GM23248 (cell line): ENCODE measurements around the gene PAF1. TPM values are rescaled to one million over a fixed set of nuclear protein-coding genes. Genes with fewer than 3 reads are reported as not detected.
A peak's percentile ranks its signal among the peaks of the same experiment; 100 is the strongest.

Source experiments
- DNase-seq: peaks from one replicate; pipeline ENCODE4 v3.0.0-alpha.2; 2015
- H2AFZ ChIP-seq: fragments of 200-600 bp; sonication (generic); 2 replicates; pipeline ENCODE4 v1.6.1; 2016; ENCODE audit warnings: antibody characterized with exemption
- H3F3A ChIP-seq: fragments of 200-600 bp; sonication (generic); 2 replicates; pipeline ENCODE4 v1.6.1; 2016; ENCODE audit warnings: mild to moderate bottlenecking, antibody characterized with exemption, mixed run types; ENCODE audit not compliant: insufficient read depth
- H3K27ac ChIP-seq: fragments of 200-600 bp; sonication (generic); 2 replicates; pipeline ENCODE4 v1.5.1; 2016; ENCODE audit warnings: mild to moderate bottlenecking
- H3K27me3 ChIP-seq: fragments of 200-600 bp; sonication (generic); replicated peaks from 2 replicates; pipeline ENCODE4 v1.6.1; 2016; ENCODE audit warnings: mild to moderate bottlenecking; ENCODE audit not compliant: insufficient read depth
- H3K36me3 ChIP-seq: fragments of 200-600 bp; sonication (generic); 2 replicates; pipeline ENCODE4 v1.6.1; 2016; ENCODE audit warnings: low read depth, mild to moderate bottlenecking
- H3K4me1 ChIP-seq: fragments of 200-600 bp; sonication (generic); 2 replicates; pipeline ENCODE4 v1.6.1; 2016; ENCODE audit warnings: mild to moderate bottlenecking; ENCODE audit not compliant: insufficient read depth
- H3K4me2 ChIP-seq: fragments of 200-600 bp; sonication (generic); one replicate; pipeline ENCODE4 v1.6.1; 2016; ENCODE audit warnings: mild to moderate bottlenecking; ENCODE audit not compliant: unreplicated experiment
- H3K4me3 ChIP-seq: fragments of 200-600 bp; sonication (generic); 2 replicates; pipeline ENCODE4 v1.5.1; 2016; ENCODE audit warnings: mild to moderate bottlenecking
- H3K79me2 ChIP-seq: fragments of 200-600 bp; sonication (generic); 2 replicates; pipeline ENCODE4 v1.6.1; 2016; ENCODE audit warnings: mild to moderate bottlenecking; ENCODE audit not compliant: insufficient read depth
- H3K9ac ChIP-seq: fragments of 200-600 bp; sonication (generic); 2 replicates; pipeline ENCODE4 v1.6.1; 2016; ENCODE audit warnings: mild to moderate bottlenecking
- H3K9me2 ChIP-seq: fragments of 200-600 bp; sonication (generic); 2 replicates; pipeline ENCODE4 v1.6.1; 2016; ENCODE audit warnings: mixed run types, mild to moderate bottlenecking, moderate library complexity; ENCODE audit not compliant: insufficient read depth
- H3K9me3 ChIP-seq: fragments of 200-600 bp; sonication (generic); one replicate; pipeline ENCODE4 v1.6.1; 2017; ENCODE audit warnings: low read depth
- H4K20me1 ChIP-seq: fragments of 200-600 bp; sonication (generic); 2 replicates; pipeline ENCODE4 v1.6.0; 2016; ENCODE audit not compliant: insufficient read depth
- EZH2 ChIP-seq: fragments of 200-600 bp; sonication (generic); IDR thresholded peaks from 2 replicates; pipeline ENCODE4 v1.6.1; 2018; ENCODE audit warnings: antibody characterized with exemption, mild to moderate bottlenecking; ENCODE audit not compliant: insufficient read depth, poor library complexity, severe bottlenecking
- EZH2phosphoT487 ChIP-seq: fragments of 200-600 bp; sonication (generic); IDR thresholded peaks from 2 replicates; pipeline ENCODE4 v1.6.1; 2018; ENCODE audit warnings: antibody characterized with exemption, moderate library complexity, mild to moderate bottlenecking, low read depth; ENCODE audit not compliant: insufficient read depth
- WGBS, 2 experiments: methylation state at CpG; one replicate each; pipeline ENCODE4 v1.1.6; 2015 to 2017; ENCODE audit warnings: low lambda C conversion rate in 2 of 2, low coverage in 1 of 2; ENCODE audit errors: missing lambda C conversion rate in 2 of 2; 5-methylcytosine and 5-hydroxymethylcytosine counted together
- in situ Hi-C: fragments of 300-500 bp; cut with MboI; formaldehyde crosslinking; loops from 2 replicates; pipeline ENCODE4 v1.15.0; 2020
- polyA plus RNA-seq: library from polyadenylated mRNA; unstranded; fragments of >200 nt; fragmentation: Nextera tagmentation; extraction: Ambion mirVana; gene quantifications from 2 replicates; pipeline ENCODE4 v1.2.1, GENCODE V29; 2016
- total RNA-seq: library from RNA; depleted of rRNA; stranded (reverse); fragments of >200 nt; shearing (Covaris generic); gene quantifications from 2 replicates; pipeline ENCODE4 v1.2.3, GENCODE V29; 2014

Gene PAF1
- total and polyA plus RNA-seq, 2 experiments from 2014 or later, result 44.2 to 51.2 TPM

DNA sequence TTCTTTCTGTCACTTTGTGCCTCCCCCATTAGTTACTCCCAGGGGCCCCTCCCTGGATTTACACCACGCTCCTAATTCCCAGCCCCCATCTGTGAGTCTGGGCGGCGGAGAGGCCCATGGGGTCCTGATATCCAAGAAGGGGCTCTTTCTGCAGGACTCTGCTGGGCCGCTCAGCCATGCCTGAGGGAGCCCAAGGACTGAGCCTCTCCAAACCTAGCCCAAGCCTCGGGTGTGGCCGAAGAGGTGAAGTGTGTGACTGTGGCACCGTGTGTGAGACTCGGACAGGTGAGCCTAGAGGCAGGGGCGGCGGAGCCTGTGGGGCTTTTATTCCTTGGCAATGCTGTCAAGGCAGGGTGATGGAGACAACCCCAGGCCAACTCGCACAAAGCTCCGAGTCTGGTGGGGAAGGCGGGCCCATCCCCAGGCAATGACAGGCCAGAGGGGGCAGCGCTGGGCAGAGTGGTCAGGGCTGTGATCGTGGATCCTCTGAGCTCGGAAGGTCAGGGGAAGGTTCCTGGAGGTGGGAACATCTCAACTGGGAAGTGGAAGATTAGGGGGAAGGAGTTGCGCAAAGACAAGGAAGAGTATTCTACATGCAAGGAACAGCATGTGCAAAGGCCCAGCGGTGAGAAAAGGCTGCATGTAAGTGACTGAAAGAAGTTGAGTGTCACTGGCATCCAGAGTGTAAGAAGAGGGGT is 23.2 kb upstream of the PAF1 start:
- Histone ChIP-seq H3F3A (peaks cover 18% of the 10 kb centered on the region), H3K79me2 (peaks cover 34% of the 10 kb centered on the region), H2AFZ (peak overlapping the region; percentile 77), H3K4me2 (peak overlapping the region; percentile 92), H3K9me2 (no peaks in the 10 kb centered on the region), H3K4me3 (peak overlapping the region; percentile 87), H3K27me3 (no peaks in the 10 kb centered on the region), H3K27ac (peak overlapping the region; percentile 69), H3K9me3 (no peaks in the 10 kb centered on the region), H3K9ac (peak overlapping the region; percentile 88), H3K36me3 (peaks cover 2% of the 10 kb centered on the region; the same call in 1 of the 2 replicates), H3K4me1 (peaks cover 16% of the 10 kb centered on the region), H4K20me1 (no peaks in the 10 kb centered on the region)
- WGBS, 2 experiments, result 56 to 57% methylated on average over 15 to 18 of the region's 18 CpGs
- in situ Hi-C loops, result no loop called here
- TF ChIP-seq EZH2phosphoT487 (no peak), EZH2 (no peak)
- peak; percentile 44 for DNase-seq

DNA sequence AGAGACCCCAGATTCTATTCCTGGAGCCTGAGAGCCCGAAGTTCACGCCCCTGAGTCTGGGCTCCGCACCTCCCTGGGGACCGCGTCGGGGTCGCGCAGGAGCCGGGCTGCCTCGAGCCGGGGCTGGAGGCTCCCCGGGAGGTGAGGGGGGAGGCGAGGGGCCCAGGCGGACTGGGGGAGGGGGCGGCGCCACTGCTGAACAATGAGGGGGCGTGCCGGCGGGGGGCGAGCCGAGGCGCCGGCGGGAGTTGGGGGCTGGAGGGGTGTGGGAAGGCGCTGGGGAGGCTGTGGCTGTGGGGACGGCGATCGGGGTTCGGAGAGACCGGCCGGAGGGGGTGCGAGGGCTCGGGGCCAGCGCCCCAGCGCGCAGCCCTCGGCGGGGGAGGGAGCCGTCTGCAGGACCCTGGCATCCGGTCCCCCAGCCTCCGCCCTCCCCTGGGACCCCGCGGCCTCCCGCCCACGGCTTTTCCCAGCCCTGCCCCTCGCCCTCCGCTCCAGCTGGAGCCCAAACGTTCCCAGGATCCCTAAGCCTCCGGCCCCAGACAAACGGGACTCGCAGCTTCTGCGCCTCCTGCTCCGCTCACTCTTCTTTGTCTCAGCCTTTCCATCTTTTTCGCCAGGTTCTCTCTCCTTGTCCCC is 22.5 kb upstream of the PAF1 start:
- Histone ChIP-seq H3K4me2 (peak overlapping the region; percentile 92), H3K27me3 (no peaks in the 10 kb centered on the region), H3F3A (peaks cover 23% of the 10 kb centered on the region), H3K9ac (peak overlapping the region; percentile 88), H4K20me1 (no peaks in the 10 kb centered on the region), H3K9me2 (no peaks in the 10 kb centered on the region), H3K4me3 (peak overlapping the region; percentile 87), H2AFZ (peak overlapping the region; percentile 77), H3K9me3 (no peaks in the 10 kb centered on the region), H3K36me3 (peaks cover 5% of the 10 kb centered on the region; the same call in 1 of the 2 replicates), H3K79me2 (peaks cover 40% of the 10 kb centered on the region), H3K4me1 (peaks cover 16% of the 10 kb centered on the region), H3K27ac (peak overlapping the region; percentile 69)
- in situ Hi-C loops, result no loop called here
- peak; percentile 75 for DNase-seq
- TF ChIP-seq EZH2, result no peak
- TF ChIP-seq EZH2phosphoT487, result no peak
- 1 to 2% methylated on average over 19 to 54 of the region's 54 CpGs for WGBS, 2 experiments

DNA sequence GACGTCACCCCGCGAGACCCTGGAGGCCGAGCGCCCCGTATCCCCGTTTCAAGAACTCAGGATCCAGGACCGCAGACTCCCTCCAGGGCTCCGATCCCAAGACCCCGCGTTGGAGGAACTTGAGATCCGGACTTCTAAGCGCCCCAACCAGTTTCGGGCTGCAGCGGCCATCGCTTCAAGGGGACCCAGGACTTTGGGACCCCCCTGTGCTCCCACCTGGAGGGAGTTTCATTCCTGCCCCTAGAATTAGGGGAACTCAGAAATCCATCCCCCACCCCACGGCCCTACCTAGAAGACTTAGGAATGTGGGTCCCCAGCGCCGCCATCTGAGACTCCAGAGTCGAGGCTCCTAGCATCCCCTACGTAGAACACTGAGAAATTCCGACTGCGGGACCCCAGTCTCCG is 22.0 kb upstream of the PAF1 start:
- DNase-seq, result no peak
- H3K4me1 ChIP-seq, result peaks cover 16% of the 10 kb centered on the region
- peaks cover 46% of the 10 kb centered on the region for H3K79me2 ChIP-seq
- H3K27ac ChIP-seq, result peak overlapping the region; percentile 69
- H3K4me2 ChIP-seq, result peak overlapping the region; percentile 92
- in situ Hi-C loops, result no loop called here
- TF ChIP-seq EZH2phosphoT487 (no peak), EZH2 (no peak)
- peak overlapping the region; percentile 87 for H3K4me3 ChIP-seq
- H3K9ac ChIP-seq, result peak overlapping the region; percentile 88
- H3K36me3 ChIP-seq, result peaks cover 11% of the 10 kb centered on the region; the same call in 1 of the 2 replicates
- H3K27me3 ChIP-seq, result no peaks in the 10 kb centered on the region
- 1 to 2% methylated on average over 23 to 24 of the region's 24 CpGs for WGBS, 2 experiments
- no peaks in the 10 kb centered on the region for H3K9me2 ChIP-seq
- peaks cover 29% of the 10 kb centered on the region for H3F3A ChIP-seq
- no peaks in the 10 kb centered on the region for H3K9me3 ChIP-seq
- no peaks in the 10 kb centered on the region for H4K20me1 ChIP-seq
- peak overlapping the region; percentile 77 for H2AFZ ChIP-seq

DNA sequence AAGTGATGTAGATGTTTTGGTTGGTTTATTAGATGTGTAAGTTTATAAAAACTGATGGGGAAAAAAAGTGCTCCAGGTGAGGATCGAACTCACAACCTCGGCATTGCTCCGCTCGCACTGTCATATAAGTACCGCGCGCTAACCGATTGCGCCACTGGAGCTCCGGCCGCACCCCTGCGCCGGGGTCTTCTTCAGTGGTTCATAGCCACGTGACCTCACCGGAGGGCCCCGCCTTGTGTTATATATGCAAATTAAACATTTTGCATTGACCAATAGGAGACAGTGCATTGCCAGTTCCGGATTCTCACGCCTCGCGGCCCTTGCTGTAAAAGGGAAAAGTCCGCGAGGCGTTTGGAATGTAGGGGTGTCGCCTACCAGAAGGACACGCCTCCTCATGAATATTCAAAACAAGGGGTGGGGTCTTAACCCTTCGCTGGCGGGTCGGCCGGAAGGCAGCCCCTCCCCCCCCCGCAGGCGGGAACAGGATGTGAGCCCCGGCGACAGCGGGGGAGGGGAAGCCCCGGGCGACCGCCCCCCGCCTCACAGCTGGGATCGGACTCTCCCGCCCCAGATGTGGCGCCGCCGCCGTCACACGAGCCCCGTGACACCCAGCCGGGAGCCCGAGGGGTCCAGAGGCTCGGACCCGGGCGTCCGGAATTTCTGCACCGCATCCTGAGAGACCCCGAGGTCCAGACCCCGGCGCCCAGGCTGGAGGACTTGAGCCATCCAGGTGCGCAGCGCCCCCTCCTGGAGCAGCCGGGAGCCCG is 21.4 kb upstream of the PAF1 start, which contains the start of gene PLEKHG2:
Gene PLEKHG2 (plus strand): TSS at position 570 of the 767 bp plus-strand sequence. CDS start 1,418 bp downstream, outside the sequence.
- Histone ChIP-seq H3K27me3 (no peaks in the 10 kb centered on the region), H3K36me3 (peaks cover 11% of the 10 kb centered on the region; the same call in 1 of the 2 replicates), H3K4me1 (peaks cover 16% of the 10 kb centered on the region), H3K27ac (peak within 1 kb of the TSS; percentile 96), H4K20me1 (no peaks in the 10 kb centered on the region), H3K9ac (peak within 1 kb of the TSS; percentile 97), H3K9me3 (no peaks in the 10 kb centered on the region), H3K4me2 (peak within 1 kb of the TSS; percentile 94), H3F3A (peaks cover 29% of the 10 kb centered on the region), H3K9me2 (no peaks in the 10 kb centered on the region), H3K4me3 (peak within 1 kb of the TSS; percentile 87), H2AFZ (peak within 1 kb of the TSS; percentile 77), H3K79me2 (peaks cover 51% of the 10 kb centered on the region)
- 1 to 2% methylated on average over 45 to 59 of the region's 60 CpGs for WGBS, 2 experiments
- TF ChIP-seq EZH2phosphoT487 (no peak), EZH2 (no peak)
- peak; percentile 100 for DNase-seq
- in situ Hi-C loops, result no loop called here
